ENCODE data around the gene SZRD1. TPM values are rescaled to one million over a fixed set of nuclear protein-coding genes. Genes with fewer than 3 reads are reported as not detected.

SZRD1 gene
- total and polyA plus RNA-seq, 2 of the 8 experiments (the other 6 are each of a cell fraction or from before 2014, with no cell fraction given) = 97.8 to 108 TPM

DNA sequence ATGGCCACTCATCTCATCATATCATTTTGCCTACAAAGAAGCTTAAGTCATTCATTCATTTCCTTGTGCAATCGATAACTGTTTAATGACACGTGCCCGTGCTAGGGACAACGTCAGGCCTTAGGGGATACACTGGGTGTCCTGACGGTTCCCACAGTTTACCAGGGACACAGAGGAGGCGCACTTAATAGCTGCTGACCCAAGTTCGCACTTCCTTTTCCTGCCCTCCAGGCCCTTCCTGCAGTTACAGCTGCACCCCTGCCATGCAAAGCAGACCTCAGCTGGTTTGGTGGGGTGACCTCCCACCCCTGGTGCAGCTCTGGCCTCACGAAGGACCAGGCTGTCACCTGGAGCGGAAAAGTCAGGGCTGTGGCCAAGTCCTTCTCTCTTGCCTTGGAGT is 66.0 kb downstream of the SZRD1 start:
- Histone ChIP-seq H3K27ac (ENCODE audit: low read depth, low read length) (no peak overlapping the region), H3K4me1 (replicated peaks in 1 of 4; ENCODE audit: control insufficient read depth in 3 of 4, insufficient read depth in 4 of 4, low read length in 3 of 4) (peaks cover 0 to 4% (median 0%) of the 10 kb centered on the region in 4 experiments; a peak in 1 of 7 replicates), H4K20me1 (replicated peaks in 1 of 2; ENCODE audit: control insufficient read depth in 1 of 2, insufficient read depth in 2 of 2, low read length in 2 of 2) (no peaks in the 10 kb centered on the region), H3K56ac (replicated peaks; ENCODE audit: insufficient read length, low read depth, low read length) (no peak overlapping the region), H3K79me2 (ENCODE audit: control insufficient read depth in 1 of 2, insufficient read depth in 2 of 2, low read length in 2 of 2) (no peaks in the 10 kb centered on the region), H3K23me2 (ENCODE audit: low read depth, low read length) (no peaks in the 10 kb centered on the region), H2BK5ac (ENCODE audit: low read depth, low read length) (no peak overlapping the region), H3K4ac (replicated peaks; ENCODE audit: insufficient read length, low read depth, low read length) (no peak overlapping the region), H3K18ac (ENCODE audit: extremely low read depth, low read length) (no peak overlapping the region), H4K91ac (replicated peaks; ENCODE audit: insufficient read length, low read length) (no peak overlapping the region), H2AFZ (ENCODE audit: low read length) (no peak overlapping the region), H3K27me3 (replicated peaks in 1 of 4; ENCODE audit: control insufficient read depth in 3 of 4, extremely low read depth in 1 of 4, insufficient read depth in 3 of 4, low read length in 3 of 4) (no peaks in the 10 kb centered on the region), H3K9ac (replicated peaks in 1 of 4; ENCODE audit: extremely low read depth in 1 of 4, low read depth in 3 of 4, low read length in 3 of 4) (no peak overlapping the region), H3K9me3 (ENCODE audit: insufficient read depth in 2 of 2, low read depth in 1 of 2, low read length in 1 of 2) (no peaks in the 10 kb centered on the region), H3K4me3 (ENCODE audit: extremely low read depth in 1 of 4, insufficient read depth in 2 of 4, low read depth in 3 of 4, low read length in 4 of 4) (no peak overlapping the region), H2AK5ac (ENCODE audit: low read depth, low read length) (no peak overlapping the region), H2BK15ac (ENCODE audit: low read length) (no peak overlapping the region), H3K79me1 (ENCODE audit: low read depth, low read length) (no peaks in the 10 kb centered on the region), H3K14ac (ENCODE audit: insufficient read length) (no peak overlapping the region), H3K4me2 (ENCODE audit: insufficient read depth in 1 of 2, low read depth in 2 of 2, low read length in 2 of 2) (no peak overlapping the region), H3K23ac (ENCODE audit: insufficient read length) (no peak overlapping the region), H4K5ac (ENCODE audit: insufficient read length, low read depth, low read length) (no peak overlapping the region), H2BK12ac (ENCODE audit: low read depth, low read length) (no peak overlapping the region), H3K36me3 (ENCODE audit: control insufficient read depth in 2 of 4, insufficient read depth in 4 of 4, low read length in 3 of 4) (no peaks in the 10 kb centered on the region), H2BK20ac (ENCODE audit: low read length) (no peak overlapping the region), H2BK120ac (replicated peaks; ENCODE audit: low read depth, low read length) (no peak overlapping the region), H4K8ac (ENCODE audit: extremely low read depth, insufficient read depth, low read length) (no peak overlapping the region)
- CTCF ChIA-PET (ENCODE audit: partially characterized antibody) = interaction anchor here (0.9 to 1.1 kb wide), 2 partner anchors 11 to 12 kb away, joined by 3 read pairs; no protein-coding TSS in a partner anchor
- POLR2A ChIA-PET (ENCODE audit: partially characterized antibody) = no interaction called here
- DNase-seq (ENCODE audit: low read depth in 1 of 2, low spot score in 2 of 2) = no peak
- WGBS, 2 experiments (ENCODE audit: extremely low coverage in 1 of 2, insufficient coverage in 1 of 2, insufficient read length in 1 of 2, insufficient replicate concordance in 2 of 2, low coverage in 1 of 2, low lambda C conversion rate in 2 of 2, missing lambda C conversion rate in 1 of 2) = 88% methylated on average over 9 of the region's 9 CpGs; no CpG with 5 or more reads in 1 of the 2 experiments
- no peak for FAIRE-seq

Data from H1 (cell line).